HepG2 (cell line): ENCODE data around the gene SIGMAR1. TPM values are rescaled to one million over a fixed set of nuclear protein-coding genes. Genes with fewer than 3 reads are reported as not detected.

Experiments
- BCLAF1 ChIP-seq: fragments of 450-650 bp; IDR thresholded peaks from 2 replicates; pipeline ENCODE4 v1.6.1; 2017; ENCODE audit warnings: mild to moderate bottlenecking
- EED ChIP-seq: sonication (generic); formaldehyde crosslinking; IDR thresholded peaks from 2 replicates; pipeline ENCODE4 v1.5.0; 2020; ENCODE audit warnings: mild to moderate bottlenecking, missing genetic modification reagents
- GATAD2A ChIP-seq: IDR thresholded peaks from 2 replicates; pipeline ENCODE4 v1.6.1; 2016
- KAT7 ChIP-seq: IDR thresholded peaks from 2 replicates; pipeline ENCODE4 v1.6.1; 2018; ENCODE audit warnings: borderline replicate concordance, missing compliant biosample characterization
- NFYB ChIP-seq: sonication (generic); formaldehyde crosslinking; IDR thresholded peaks from 2 replicates; pipeline ENCODE4 v1.4.0; 2020; ENCODE audit warnings: missing genetic modification reagents
- NONO ChIP-seq, 2 experiments: fragments of 450-650 bp in 1 of 2; sonication (generic) in 1 of 2; formaldehyde crosslinking in 1 of 2; IDR thresholded peaks in 1 of 2; conservative IDR thresholded peaks in 1 of 2; 2 replicates each; pipeline versions ENCODE4 v1.6.1 to v1.8.0; 2017 to 2022; ENCODE audit warnings: mild to moderate bottlenecking in 1 of 2, missing genetic modification reagents in 1 of 2, moderate library complexity in 1 of 2
- PATZ1 ChIP-seq: sonication (generic); formaldehyde crosslinking; IDR thresholded peaks from 2 replicates; pipeline ENCODE4 v1.4.0; 2020; ENCODE audit warnings: missing genetic modification reagents
- REPIN1 ChIP-seq: sonication (generic); formaldehyde crosslinking; IDR thresholded peaks from 2 replicates; pipeline ENCODE4 v1.8.0; 2022; ENCODE audit warnings: missing genetic modification reagents, low read depth, mild to moderate bottlenecking, borderline replicate concordance
- TOPORS ChIP-seq: sonication (generic); formaldehyde crosslinking; IDR thresholded peaks from 2 replicates; pipeline ENCODE4 v1.8.0; 2023; ENCODE audit warnings: mild to moderate bottlenecking, missing genetic modification reagents
- ZNF235 ChIP-seq: sonication (generic); formaldehyde crosslinking; IDR thresholded peaks from 2 replicates; pipeline ENCODE4 v1.8.1; 2023; ENCODE audit warnings: mild to moderate bottlenecking, missing genetic modification reagents, borderline replicate concordance
- ZNF326 ChIP-seq: sonication (generic); formaldehyde crosslinking; IDR thresholded peaks from 2 replicates; pipeline ENCODE4 v1.4.0; 2020; ENCODE audit warnings: missing genetic modification reagents, borderline replicate concordance
- ZNF430 ChIP-seq: sonication (generic); formaldehyde crosslinking; IDR thresholded peaks from 2 replicates; pipeline ENCODE4 v1.9.0; 2021; ENCODE audit warnings: mild to moderate bottlenecking, missing genetic modification reagents
- polyA plus RNA-seq, 8 experiments: library from polyadenylated mRNA; depleted of rRNA in 3 of 8; stranded (reverse) in 7 of 8; unstranded in 1 of 8; fragments of >200 nt; fragmentation: Illumina TruSeq in 4 of 8; extraction: Trizol in 4 of 8; gene quantifications; 2 replicates each; pipeline versions ENCODE4 v1.2.1 to v1.2.3, GENCODE V29; 2011 to 2016; ENCODE audit warnings: low read depth in 4 of 8, missing spikeins in 1 of 8, mixed read lengths in 1 of 8; ENCODE audit not compliant: insufficient read depth in 1 of 8
- total RNA-seq, 5 experiments: library from RNA; depleted of rRNA; stranded (reverse); fragments of >200 nt; fragmentation: Illumina TruSeq; extraction: Trizol; gene quantifications; 2 replicates each; pipeline ENCODE4 v1.2.3, GENCODE V29; 2016; ENCODE audit warnings: low read depth in 1 of 5
- TF ChIP-seq, protein P1 (sequence below): sonication (generic); formaldehyde crosslinking; IDR thresholded peaks from 2 replicates; pipeline ENCODE4 v1.4.0; 2020; ENCODE audit warnings: missing genetic modification reagents
- TF ChIP-seq, protein P2 (sequence below): sonication (generic); formaldehyde crosslinking; IDR thresholded peaks from 2 replicates; pipeline ENCODE4 v1.5.1; 2020; ENCODE audit warnings: mild to moderate bottlenecking, missing genetic modification reagents, moderate library complexity

SIGMAR1 gene
- total and polyA plus RNA-seq, 2 of the 13 experiments (the other 11 are each of a cell fraction or from before 2014, with no cell fraction given), result 38.9 to 60.8 TPM

GRCh38 chr9:34651876-34652601 lies 14.5 kb upstream of the SIGMAR1 start, which contains the start of gene IL11RA (continued):
- 0 out of 2 replicates have a peak, but pooled peaks have one; percentile 39 for TF ChIP-seq ZNF235 (CRISPR knock-in tag)
- peak; percentile 98 for TF ChIP-seq PATZ1 (CRISPR knock-in tag)
- TF ChIP-seq NONO (IDR thresholded peaks at IDR 0.05), result no peak
- TF ChIP-seq NONO (CRISPR knock-in tag; conservative IDR thresholded peaks at IDR 0.05), result peak; percentile 83
- TF ChIP-seq REPIN1 (CRISPR knock-in tag), result peak; percentile 65; the same call in 1 of the 2 replicates
- peak; percentile 60 for TF ChIP-seq GATAD2A (CRISPR knock-in tag)
- TF ChIP-seq NFYB (CRISPR knock-in tag), result peak; percentile 88
- TF ChIP-seq EED (CRISPR knock-in tag), result peak; percentile 74; the same call in 1 of the 2 replicates
- TF ChIP-seq, protein P1, sequence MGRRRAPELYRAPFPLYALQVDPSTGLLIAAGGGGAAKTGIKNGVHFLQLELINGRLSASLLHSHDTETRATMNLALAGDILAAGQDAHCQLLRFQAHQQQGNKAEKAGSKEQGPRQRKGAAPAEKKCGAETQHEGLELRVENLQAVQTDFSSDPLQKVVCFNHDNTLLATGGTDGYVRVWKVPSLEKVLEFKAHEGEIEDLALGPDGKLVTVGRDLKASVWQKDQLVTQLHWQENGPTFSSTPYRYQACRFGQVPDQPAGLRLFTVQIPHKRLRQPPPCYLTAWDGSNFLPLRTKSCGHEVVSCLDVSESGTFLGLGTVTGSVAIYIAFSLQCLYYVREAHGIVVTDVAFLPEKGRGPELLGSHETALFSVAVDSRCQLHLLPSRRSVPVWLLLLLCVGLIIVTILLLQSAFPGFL (CRISPR knock-in tag), result no peak
- peak; percentile 63; the same call in 1 of the 2 replicates for TF ChIP-seq KAT7
- peak; percentile 75; the same call in 1 of the 2 replicates for TF ChIP-seq TOPORS (CRISPR knock-in tag)
- TF ChIP-seq ZNF430, result peak; percentile 51; the same call in 1 of the 2 replicates
- TF ChIP-seq, protein P2, sequence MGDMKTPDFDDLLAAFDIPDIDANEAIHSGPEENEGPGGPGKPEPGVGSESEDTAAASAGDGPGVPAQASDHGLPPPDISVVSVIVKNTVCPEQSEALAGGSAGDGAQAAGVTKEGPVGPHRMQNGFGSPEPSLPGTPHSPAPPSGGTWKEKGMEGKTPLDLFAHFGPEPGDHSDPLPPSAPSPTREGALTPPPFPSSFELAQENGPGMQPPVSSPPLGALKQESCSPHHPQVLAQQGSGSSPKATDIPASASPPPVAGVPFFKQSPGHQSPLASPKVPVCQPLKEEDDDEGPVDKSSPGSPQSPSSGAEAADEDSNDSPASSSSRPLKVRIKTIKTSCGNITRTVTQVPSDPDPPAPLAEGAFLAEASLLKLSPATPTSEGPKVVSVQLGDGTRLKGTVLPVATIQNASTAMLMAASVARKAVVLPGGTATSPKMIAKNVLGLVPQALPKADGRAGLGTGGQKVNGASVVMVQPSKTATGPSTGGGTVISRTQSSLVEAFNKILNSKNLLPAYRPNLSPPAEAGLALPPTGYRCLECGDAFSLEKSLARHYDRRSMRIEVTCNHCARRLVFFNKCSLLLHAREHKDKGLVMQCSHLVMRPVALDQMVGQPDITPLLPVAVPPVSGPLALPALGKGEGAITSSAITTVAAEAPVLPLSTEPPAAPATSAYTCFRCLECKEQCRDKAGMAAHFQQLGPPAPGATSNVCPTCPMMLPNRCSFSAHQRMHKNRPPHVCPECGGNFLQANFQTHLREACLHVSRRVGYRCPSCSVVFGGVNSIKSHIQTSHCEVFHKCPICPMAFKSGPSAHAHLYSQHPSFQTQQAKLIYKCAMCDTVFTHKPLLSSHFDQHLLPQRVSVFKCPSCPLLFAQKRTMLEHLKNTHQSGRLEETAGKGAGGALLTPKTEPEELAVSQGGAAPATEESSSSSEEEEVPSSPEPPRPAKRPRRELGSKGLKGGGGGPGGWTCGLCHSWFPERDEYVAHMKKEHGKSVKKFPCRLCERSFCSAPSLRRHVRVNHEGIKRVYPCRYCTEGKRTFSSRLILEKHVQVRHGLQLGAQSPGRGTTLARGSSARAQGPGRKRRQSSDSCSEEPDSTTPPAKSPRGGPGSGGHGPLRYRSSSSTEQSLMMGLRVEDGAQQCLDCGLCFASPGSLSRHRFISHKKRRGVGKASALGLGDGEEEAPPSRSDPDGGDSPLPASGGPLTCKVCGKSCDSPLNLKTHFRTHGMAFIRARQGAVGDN (CRISPR knock-in tag), result peak; percentile 93
- TF ChIP-seq ZNF326 (CRISPR knock-in tag), result no peak
- no peak for TF ChIP-seq BCLAF1
